VCaP (cell line): ENCODE results near the gene UBA52.

Experiments used
- H3K27ac ChIP-seq: fragments of 450-650 bp; 2 replicates; pipeline ENCODE4 v1.5.1; 2017
- TF ChIP-seq, protein P1 (sequence below): fragments of 450-650 bp; conservative IDR thresholded peaks from 2 replicates; pipeline ENCODE4 v1.5.1; 2017; ENCODE audit warnings: mild to moderate bottlenecking, moderate library complexity

Gene UBA52

DNA sequence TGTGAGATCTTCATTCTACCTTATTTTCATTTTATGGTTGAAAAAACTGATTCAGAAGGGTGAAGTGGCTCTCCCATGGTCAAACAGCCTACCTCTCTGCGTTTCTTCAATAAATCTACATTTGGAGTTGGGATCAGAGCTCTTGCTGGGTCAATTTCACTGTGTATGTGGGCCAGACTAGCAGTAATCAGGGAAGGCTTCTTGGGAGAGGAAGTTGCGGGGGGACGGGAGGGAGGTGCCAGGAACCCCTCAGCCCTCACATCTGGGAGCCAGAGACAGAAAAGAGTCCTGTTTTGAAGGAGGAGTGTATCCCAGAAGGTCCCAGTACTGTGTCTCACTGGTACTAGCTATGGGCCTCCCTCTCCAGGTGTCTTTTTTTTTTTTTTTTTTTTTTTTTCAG is 13.1 kb upstream of the UBA52 start:
- TF ChIP-seq, protein P1, sequence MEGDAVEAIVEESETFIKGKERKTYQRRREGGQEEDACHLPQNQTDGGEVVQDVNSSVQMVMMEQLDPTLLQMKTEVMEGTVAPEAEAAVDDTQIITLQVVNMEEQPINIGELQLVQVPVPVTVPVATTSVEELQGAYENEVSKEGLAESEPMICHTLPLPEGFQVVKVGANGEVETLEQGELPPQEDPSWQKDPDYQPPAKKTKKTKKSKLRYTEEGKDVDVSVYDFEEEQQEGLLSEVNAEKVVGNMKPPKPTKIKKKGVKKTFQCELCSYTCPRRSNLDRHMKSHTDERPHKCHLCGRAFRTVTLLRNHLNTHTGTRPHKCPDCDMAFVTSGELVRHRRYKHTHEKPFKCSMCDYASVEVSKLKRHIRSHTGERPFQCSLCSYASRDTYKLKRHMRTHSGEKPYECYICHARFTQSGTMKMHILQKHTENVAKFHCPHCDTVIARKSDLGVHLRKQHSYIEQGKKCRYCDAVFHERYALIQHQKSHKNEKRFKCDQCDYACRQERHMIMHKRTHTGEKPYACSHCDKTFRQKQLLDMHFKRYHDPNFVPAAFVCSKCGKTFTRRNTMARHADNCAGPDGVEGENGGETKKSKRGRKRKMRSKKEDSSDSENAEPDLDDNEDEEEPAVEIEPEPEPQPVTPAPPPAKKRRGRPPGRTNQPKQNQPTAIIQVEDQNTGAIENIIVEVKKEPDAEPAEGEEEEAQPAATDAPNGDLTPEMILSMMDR = no peak
- peak overlapping the region; percentile 83 for H3K27ac ChIP-seq

DNA sequence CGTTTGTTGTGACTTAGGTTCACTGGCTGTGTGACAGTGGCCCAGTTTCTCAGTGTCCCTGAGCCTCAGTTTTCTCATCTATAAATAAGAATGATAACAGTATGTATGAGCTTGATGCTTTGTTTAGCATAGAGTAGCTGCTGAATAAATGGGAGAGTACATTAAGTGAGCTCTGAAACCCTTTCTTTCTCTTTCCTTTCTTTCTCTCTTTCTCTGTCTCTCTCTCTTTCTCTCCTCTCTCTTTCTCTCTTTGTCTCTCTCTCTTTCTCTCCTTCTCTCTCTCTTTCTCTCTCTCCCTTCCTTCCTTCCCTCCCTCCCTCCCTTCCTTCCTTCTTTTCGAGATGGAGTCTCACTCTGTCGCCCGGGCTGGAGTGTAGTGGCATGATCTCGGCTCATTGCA is 12.0 kb upstream of the UBA52 start:
- TF ChIP-seq, protein P1 = no peak
- no peak overlapping the region; the same call in 1 of the 2 replicates for H3K27ac ChIP-seq

DNA sequence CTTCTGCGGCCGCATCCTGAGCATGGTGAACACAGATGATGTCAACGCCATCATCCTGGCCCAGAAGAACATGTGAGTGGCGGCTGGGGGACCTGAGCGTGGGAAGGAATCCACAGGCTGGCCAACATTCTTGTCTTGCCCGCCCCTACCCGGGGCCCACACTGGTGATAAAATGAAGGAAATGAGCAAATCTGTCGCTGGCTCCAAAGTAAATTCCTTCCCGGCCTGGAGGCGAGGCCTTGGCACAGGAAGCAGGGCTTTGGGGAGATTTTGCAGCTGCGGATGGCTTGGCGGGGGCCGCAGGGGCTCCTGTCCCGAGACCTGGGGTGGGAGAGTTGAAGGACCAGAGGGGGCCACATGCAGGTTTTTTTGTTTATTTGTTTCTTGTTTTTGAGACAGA is 9.6 kb upstream of the UBA52 start:
- H3K27ac ChIP-seq = peak overlapping the region; percentile 59
- TF ChIP-seq, protein P1 = no peak

DNA sequence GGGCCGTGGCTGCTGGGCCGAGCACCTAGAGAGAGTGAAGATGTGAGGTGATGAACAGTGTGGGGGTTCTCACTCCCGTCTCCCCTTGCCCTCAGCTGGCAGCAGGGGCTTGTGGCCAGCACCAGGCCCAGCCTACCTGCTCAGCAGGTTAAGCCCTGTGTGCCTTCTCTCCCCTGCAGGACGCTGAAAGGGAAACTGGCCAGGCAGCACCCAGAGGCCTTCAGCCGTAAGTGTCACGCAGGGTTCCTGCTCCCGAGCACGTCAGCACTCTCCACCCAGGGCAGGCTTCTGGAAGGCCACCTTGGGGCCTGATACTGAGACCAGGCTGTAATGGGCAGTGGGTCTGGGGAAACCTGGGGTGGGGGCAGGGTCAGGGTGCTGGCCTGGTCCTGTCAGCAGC is 4.7 kb upstream of the UBA52 start:
- TF ChIP-seq, protein P1 = no peak
- H3K27ac ChIP-seq = no peak overlapping the region

DNA sequence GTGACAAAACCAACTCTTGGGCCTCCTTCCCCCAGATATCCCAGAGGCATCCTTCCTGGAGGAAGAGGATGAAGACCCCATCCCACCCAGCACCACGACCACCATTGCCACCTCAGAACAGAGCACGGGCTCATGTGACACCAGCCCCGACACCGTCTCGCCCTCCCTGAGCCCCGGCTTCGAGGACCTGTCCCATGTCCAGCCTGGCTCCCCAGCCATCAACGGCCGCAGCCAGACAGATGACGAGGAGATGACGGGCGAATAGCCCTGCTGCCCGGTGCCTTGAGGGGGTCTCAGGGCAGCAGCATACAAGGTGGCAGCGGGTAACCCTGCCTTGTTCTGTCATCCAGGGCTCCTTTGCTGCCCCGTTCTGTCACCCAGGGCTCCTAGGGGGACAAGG is 3.3 kb upstream of the UBA52 start:
- H3K27ac ChIP-seq = no peak overlapping the region
- TF ChIP-seq, protein P1 = no peak

DNA sequence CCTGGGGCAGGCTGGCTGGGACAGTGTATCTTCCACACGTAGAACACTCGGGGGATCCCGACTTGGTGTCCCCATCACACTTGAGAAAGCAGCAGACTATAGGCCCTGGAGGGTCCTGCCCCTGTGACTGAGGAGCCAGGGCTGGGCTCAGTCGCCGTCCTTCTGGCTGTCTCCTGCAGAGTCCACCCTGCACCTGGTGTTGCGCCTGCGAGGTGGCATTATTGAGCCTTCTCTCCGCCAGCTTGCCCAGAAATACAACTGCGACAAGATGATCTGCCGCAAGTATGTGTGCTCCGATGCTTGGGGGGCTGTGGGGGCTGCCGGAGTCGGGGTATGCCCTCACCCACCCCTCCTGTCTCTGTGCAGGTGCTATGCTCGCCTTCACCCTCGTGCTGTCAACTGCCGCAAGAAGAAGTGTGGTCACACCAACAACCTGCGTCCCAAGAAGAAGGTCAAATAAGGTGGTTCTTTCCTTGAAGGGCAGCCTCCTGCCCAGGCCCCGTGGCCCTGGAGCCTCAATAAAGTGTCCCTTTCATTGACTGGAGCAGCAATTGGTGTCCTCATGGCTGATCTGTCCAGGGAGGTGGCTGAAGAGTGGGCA is 3.1 kb downstream of the UBA52 start:
- H3K27ac ChIP-seq = no peak overlapping the region
- TF ChIP-seq, protein P1 = no peak

DNA sequence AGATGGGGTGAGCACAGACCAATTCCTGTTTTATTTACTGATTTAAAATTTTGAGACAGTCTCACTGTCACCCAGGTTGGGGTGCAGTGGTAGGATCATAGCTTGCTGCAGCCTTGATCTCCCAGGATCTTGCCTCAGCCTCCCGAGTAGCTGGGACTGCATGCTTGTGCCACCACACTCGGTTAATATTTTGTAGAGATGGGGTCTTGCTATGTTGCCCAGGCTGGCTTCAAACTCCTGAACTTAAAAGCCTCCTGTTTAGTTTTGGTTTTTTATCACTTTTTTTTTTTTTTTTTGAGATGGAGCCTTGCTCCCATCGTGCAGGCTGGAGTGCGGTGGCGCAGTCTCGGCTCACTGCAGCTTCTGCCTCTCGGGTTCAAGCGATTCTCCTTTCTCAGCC is 4.7 kb downstream of the UBA52 start:
- TF ChIP-seq, protein P1 = no peak
- no peak overlapping the region for H3K27ac ChIP-seq
